ENCODE results near the gene SLC23A2. TPM values are rescaled to one million over a fixed set of nuclear protein-coding genes. Genes with fewer than 3 reads are reported as not detected.
"Not testable (repeated sequence)": the region's sequence is repeated elsewhere in the genome, so short reads cannot be mapped to it uniquely, and the experiment has no call there.

The SLC23A2 gene
- total RNA-seq, 1 experiment from 2014 or later, result 22.3 TPM

DNA sequence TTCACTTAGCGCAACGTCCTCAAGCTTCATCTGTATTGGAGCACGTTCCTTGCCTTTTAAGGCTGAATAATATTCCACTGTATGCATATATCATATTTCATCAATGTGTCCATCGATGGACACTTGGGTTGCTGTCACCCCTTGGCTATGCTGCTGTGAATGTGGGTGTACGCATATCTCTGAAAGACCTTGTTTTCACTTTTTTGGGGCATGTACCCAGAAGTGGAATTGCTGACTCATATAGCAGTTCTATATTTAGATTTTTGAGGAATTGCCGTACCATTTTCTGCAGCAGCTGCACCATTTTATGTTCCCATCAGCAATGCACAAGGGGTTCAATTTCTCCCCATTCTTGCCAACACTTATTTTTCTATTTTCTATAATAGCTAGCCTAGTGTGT lies 22.8 kb upstream of the SLC23A2 start:
- no peak for TF ChIP-seq EZH2 (IDR thresholded peaks at IDR 0.05; ENCODE audit: low read depth)
- TF ChIP-seq, protein P1, sequence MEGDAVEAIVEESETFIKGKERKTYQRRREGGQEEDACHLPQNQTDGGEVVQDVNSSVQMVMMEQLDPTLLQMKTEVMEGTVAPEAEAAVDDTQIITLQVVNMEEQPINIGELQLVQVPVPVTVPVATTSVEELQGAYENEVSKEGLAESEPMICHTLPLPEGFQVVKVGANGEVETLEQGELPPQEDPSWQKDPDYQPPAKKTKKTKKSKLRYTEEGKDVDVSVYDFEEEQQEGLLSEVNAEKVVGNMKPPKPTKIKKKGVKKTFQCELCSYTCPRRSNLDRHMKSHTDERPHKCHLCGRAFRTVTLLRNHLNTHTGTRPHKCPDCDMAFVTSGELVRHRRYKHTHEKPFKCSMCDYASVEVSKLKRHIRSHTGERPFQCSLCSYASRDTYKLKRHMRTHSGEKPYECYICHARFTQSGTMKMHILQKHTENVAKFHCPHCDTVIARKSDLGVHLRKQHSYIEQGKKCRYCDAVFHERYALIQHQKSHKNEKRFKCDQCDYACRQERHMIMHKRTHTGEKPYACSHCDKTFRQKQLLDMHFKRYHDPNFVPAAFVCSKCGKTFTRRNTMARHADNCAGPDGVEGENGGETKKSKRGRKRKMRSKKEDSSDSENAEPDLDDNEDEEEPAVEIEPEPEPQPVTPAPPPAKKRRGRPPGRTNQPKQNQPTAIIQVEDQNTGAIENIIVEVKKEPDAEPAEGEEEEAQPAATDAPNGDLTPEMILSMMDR (conservative IDR thresholded peaks at IDR 0.05), result no peak
- no peaks in the 10 kb centered on the region; the same call in 1 of the 2 replicates for H3K9me2 ChIP-seq (ENCODE audit: insufficient read depth)
- peaks cover 6% of the 10 kb centered on the region for H3K4me1 ChIP-seq (replicated peaks; ENCODE audit: insufficient read depth)
- H4K20me1 ChIP-seq (ENCODE audit: insufficient read depth), result no peaks in the 10 kb centered on the region
- DNase-seq, result no peak
- intact Hi-C loops (cut with micrococcal nuclease; ENCODE audit: unreplicated experiment), result no loop called here
- POLR2A ChIA-PET (ENCODE audit: unreplicated experiment), result interaction anchor here (0.6 kb wide), 1 partner anchor 91 kb away, joined by 4 read pairs; no protein-coding TSS in a partner anchor
- no peaks in the 10 kb centered on the region for H3K36me3 ChIP-seq (ENCODE audit: low read depth)
- no peaks in the 10 kb centered on the region for H3K79me2 ChIP-seq (ENCODE audit: low read depth)
- no peak overlapping the region for H3K4me3 ChIP-seq
- H3F3A ChIP-seq (ENCODE audit: insufficient read depth, low read depth), result peaks cover 2% of the 10 kb centered on the region; the same call in 1 of the 2 replicates
- BruUV-seq (replicated peaks), result no TSS peak
- no peak overlapping the region for H3K27ac ChIP-seq
- H2AFZ ChIP-seq, result no peak overlapping the region
- no peaks in the 10 kb centered on the region for H3K27me3 ChIP-seq (ENCODE audit: insufficient read depth, low read depth)
- no peak overlapping the region for H3K4me2 ChIP-seq
- CTCF ChIA-PET, result no interaction called here
- H3K9me3 ChIP-seq (ENCODE audit: insufficient read depth, low read depth), result no peaks in the 10 kb centered on the region

DNA sequence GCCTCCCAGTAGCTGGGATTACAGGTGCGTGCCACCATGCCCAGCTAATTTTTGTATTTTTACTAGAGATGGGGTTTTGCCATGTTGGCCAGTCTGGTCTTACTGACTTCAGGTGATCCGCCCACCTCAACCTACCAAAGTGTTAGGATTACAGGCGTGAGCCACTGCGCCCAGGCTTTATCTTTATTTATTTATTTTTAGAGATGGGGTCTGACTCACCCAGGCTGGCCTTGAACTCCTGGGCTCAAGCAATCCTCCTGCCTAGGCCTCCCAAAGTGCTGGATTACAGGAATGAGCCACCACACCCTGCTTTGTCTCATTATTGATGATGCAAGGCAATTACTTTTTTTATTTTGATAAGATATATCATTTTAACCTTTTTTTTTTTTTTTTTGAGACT lies 21.9 kb upstream of the SLC23A2 start:
- H3K4me3 ChIP-seq; H4K20me1 ChIP-seq (ENCODE audit: insufficient read depth); H3K4me1 ChIP-seq (replicated peaks; ENCODE audit: insufficient read depth); H3K79me2 ChIP-seq (ENCODE audit: low read depth); H3K9me2 ChIP-seq (ENCODE audit: insufficient read depth); H3K27ac ChIP-seq; DNase-seq; H2AFZ ChIP-seq; H3K4me2 ChIP-seq; POLR2A ChIA-PET (ENCODE audit: unreplicated experiment); H3F3A ChIP-seq (ENCODE audit: insufficient read depth, low read depth); H3K36me3 ChIP-seq (ENCODE audit: low read depth); H3K27me3 ChIP-seq (ENCODE audit: insufficient read depth, low read depth); CTCF ChIA-PET; BruUV-seq (replicated peaks); intact Hi-C loops (cut with micrococcal nuclease; ENCODE audit: unreplicated experiment); H3K9me3 ChIP-seq (ENCODE audit: insufficient read depth, low read depth): not testable (repeated sequence)

DNA sequence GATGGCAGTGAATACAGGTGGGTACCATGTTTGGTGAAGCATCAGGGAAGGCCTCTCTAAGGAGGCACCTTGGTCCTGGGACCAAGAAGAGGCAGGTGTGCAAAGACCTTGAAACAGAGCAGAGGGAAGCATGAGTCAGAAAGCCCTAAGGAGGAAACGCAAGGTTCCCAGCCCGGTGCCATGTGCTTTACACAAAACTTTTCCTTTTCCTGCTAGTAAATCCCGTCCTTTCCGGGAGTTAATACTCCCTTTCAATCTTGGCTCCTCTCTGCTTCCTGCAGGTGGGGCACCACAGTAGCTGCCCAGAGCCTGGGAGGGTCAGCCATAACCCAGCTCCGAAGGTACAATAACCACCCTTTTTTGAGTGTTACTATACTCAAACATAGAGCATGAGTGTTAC lies 19.4 kb upstream of the SLC23A2 start:
- Histone ChIP-seq H3K9me3 (ENCODE audit: insufficient read depth, low read depth) (no peaks in the 10 kb centered on the region), H3K4me2 (no peak overlapping the region), H3K79me2 (ENCODE audit: low read depth) (no peaks in the 10 kb centered on the region), H2AFZ (no peak overlapping the region), H3K27ac (no peak overlapping the region), H3K4me3 (no peak overlapping the region), H3K4me1 (replicated peaks; ENCODE audit: insufficient read depth) (no peaks in the 10 kb centered on the region; the same call in 1 of the 2 replicates), H3F3A (ENCODE audit: insufficient read depth, low read depth) (peaks cover 4% of the 10 kb centered on the region; the same call in 1 of the 2 replicates), H4K20me1 (ENCODE audit: insufficient read depth) (no peaks in the 10 kb centered on the region), H3K27me3 (ENCODE audit: insufficient read depth, low read depth) (no peaks in the 10 kb centered on the region), H3K9me2 (ENCODE audit: insufficient read depth) (no peaks in the 10 kb centered on the region; the same call in 1 of the 2 replicates), H3K36me3 (ENCODE audit: low read depth) (no peaks in the 10 kb centered on the region)
- ChIA-PET CTCF (no interaction called here), POLR2A (ENCODE audit: unreplicated experiment) (no interaction called here)
- no peak for DNase-seq
- no TSS peak for BruUV-seq (replicated peaks)
- intact Hi-C loops (cut with micrococcal nuclease; ENCODE audit: unreplicated experiment), result no loop called here
- TF ChIP-seq EZH2 (IDR thresholded peaks at IDR 0.05; ENCODE audit: low read depth), result no peak
- TF ChIP-seq, protein P1 (conservative IDR thresholded peaks at IDR 0.05), result no peak

Measured in PC-9 (cell line).